GM20000 (cell line): ENCODE data around the gene CAB39.

ENCODE experiments used
- DNase-seq: peaks from one replicate; pipeline ENCODE4 v3.0.0; 2012; ENCODE audit warnings: low spot score
- TF ChIP-seq, protein P1 (sequence below): IDR thresholded peaks from 2 replicates; pipeline ENCODE4 v1.5.1; 2012; ENCODE audit warnings: mild to moderate bottlenecking, control low read depth; ENCODE audit errors: extremely low read depth, missing control alignments

The CAB39 gene

DNA sequence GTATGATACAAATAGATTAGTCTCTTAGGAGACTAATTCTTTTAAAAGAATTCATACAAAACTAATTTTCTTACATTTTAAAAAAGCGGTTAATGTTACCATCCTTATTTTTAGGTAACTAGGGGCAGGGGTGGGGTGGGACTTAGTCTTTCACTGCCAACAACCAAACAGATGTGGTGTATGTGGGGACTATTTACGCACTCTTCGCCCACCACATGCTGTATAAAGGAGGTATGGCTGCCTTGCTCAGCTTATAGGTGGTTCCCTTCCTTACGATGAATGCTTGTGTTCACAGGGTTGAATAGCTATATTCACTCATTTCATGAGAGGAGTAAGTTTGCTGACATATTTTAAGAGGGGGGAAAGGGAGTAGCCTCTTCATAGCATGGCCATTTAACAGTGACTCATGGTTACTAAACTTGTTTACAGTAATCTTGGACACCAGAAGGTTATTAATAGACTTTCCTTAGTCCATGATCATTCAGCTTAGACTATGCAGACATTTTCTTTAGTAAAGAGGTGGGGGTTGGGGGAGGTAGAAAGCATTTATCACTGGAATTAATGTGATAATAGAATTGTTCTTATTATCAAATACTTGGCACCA lies 61.8 kb downstream of the CAB39 start:
- DNase-seq, result no peak
- TF ChIP-seq, protein P1, sequence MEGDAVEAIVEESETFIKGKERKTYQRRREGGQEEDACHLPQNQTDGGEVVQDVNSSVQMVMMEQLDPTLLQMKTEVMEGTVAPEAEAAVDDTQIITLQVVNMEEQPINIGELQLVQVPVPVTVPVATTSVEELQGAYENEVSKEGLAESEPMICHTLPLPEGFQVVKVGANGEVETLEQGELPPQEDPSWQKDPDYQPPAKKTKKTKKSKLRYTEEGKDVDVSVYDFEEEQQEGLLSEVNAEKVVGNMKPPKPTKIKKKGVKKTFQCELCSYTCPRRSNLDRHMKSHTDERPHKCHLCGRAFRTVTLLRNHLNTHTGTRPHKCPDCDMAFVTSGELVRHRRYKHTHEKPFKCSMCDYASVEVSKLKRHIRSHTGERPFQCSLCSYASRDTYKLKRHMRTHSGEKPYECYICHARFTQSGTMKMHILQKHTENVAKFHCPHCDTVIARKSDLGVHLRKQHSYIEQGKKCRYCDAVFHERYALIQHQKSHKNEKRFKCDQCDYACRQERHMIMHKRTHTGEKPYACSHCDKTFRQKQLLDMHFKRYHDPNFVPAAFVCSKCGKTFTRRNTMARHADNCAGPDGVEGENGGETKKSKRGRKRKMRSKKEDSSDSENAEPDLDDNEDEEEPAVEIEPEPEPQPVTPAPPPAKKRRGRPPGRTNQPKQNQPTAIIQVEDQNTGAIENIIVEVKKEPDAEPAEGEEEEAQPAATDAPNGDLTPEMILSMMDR, result no peak

DNA sequence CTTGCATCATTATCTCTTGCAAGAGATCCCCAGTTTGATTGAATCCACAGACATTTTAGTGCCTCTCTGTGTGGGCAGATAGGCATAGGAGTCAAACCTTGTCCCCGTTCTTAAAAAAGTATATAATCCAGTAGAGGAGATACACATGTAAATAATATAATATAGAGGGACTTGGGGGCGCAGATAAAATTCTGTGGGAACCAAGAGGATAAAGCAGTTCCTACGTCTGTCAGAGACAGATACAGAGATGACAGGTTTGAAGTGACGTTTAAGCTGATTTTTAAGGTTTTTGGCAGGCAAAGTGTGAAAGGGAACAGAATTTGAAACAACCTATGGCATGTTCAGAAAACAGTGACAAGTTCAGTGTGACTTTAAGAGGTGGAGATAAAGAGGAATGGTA lies 63.1 kb downstream of the CAB39 start:
- TF ChIP-seq, protein P1, result no peak
- DNase-seq, result no peak

DNA sequence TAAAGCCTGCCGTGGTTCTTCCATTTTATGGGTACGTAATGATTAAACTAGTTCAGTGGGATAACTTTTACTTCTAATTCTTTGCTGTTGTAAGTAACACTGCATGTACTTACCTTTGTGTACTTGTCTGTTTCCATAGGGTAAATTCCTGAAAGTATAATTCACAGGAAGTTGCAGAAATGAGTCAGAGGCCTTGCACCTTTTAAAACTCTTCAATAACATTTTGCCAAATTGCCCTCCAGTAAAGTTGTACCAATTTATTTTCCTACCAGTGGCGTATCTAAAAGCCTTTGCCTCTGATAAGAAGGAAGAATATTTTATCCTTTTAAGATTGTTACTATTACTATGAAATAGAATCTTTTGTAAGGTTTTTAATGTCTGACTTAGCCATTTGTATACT lies 65.1 kb downstream of the CAB39 start:
- DNase-seq, result no peak
- TF ChIP-seq, protein P1, result no peak

DNA sequence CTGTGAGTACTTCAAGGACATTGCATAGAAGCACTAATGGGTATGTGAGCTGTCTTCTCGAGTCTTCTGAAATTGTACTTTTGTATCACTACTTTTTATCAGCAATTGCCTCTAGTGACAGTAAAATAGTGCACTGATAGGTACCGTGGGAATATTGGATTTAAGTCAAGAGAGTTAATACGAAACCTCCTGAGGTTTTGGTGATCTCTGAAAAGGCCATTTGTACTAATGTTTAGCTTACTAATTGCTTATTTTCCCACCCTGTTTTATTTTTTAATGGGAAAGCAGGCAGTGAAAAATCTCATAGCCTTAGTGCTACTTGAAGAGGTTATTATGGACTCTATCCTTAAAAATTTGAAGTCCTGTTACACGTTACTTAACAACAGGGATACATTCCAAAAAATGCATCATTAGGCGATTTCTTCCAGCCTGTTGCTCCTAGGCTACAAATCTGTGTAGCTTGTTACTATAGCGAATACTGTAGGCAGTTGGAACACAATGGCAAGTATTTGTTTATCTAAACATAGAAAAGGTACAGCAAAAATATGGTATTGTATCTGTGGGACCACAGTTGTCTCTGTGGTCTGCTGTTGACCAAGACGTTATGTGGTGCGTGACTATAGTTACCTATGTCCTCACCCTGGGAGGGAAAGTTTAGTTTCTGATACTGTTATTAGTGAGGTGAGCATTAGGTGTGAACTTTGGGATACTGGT lies 65.9 kb downstream of the CAB39 start:
- DNase-seq, result no peak
- TF ChIP-seq, protein P1, result no peak

DNA sequence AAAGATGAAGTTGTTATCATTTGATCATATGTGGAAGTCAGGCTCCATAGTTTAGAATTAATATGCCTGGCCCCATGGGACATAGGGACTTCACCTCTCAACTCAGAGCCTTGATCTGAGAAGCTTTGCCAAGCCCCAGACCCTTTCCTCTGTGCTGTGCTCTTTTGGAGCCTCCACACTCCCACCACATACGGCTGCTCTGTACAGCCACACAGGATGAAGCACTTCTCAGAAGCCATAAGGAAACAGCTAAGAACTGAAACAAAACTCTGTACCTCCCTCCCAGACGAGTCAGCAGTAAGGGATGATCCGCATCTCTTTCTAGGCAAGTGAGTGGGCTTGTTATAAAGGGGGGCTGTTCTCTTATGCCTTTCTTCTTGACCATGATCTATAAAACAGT lies 66.5 kb downstream of the CAB39 start:
- no peak for DNase-seq

DNA sequence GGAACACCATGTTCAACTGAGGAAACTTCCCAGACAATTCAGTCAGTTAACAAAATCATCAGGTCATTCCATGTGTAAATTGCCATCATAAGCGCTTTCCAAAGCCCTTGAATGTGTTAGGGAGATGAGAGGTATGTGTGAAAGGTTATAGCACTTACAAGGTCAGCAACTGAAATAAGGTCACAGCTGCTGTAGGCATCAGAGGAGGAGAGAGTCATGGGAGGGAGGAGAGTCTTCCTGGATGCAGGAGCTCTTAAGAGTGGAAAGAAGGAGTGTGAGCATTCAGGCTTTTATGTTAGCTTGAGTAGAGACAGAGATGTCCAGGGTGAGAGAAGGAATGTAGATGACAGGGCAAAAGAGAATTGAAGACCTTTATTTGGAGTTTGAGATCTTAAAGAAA lies 67.0 kb downstream of the CAB39 start:
- no peak for DNase-seq
- TF ChIP-seq, protein P1, result no peak

More for the DNA sequence above, 66.5 kb downstream of the CAB39 start:
- TF ChIP-seq, protein P1, result no peak

DNA sequence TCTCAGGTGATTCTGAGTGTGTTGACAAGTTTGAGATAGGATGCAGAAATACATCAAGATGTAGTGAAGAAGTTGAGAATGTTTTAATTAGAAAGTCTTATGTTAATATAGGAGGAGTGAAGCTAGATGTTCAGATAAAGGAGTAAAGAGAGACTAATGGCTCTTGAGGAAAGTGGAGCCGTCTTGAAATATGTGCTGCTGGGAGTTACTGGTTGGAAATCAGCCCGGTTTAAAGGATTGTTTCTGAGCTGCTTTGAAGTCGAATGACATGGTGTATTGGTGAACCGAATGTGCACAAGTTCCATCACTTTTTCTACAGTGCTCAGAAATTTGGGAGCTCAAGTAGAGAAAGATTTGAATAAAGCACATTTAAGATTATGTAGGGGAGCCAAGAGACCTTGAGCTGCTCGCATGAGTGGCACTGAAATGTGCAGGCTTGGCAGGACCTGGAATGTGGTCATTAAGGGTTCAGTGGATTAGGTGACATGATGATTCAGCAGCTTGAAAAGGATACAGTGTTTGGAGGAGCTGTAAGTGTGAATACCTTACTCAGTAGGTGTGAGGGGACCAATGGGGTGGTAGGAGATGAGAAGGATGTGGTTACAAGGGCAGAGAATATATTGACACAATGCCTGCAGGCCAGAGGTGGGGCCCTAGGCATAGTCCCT lies 68.6 kb downstream of the CAB39 start:
- DNase-seq, result no peak

More for the DNA sequence above, 68.6 kb downstream of the CAB39 start:
- TF ChIP-seq, protein P1, result no peak
